ENCODE data around the gene KCNK4. TPM values are rescaled to one million over a fixed set of nuclear protein-coding genes. Genes with fewer than 3 reads are reported as not detected.

The KCNK4 gene
- polyA plus RNA-seq, 2 of the 4 experiments (the other 2 are of a cell fraction), result 0.12 TPM; not detected in 1

DNA sequence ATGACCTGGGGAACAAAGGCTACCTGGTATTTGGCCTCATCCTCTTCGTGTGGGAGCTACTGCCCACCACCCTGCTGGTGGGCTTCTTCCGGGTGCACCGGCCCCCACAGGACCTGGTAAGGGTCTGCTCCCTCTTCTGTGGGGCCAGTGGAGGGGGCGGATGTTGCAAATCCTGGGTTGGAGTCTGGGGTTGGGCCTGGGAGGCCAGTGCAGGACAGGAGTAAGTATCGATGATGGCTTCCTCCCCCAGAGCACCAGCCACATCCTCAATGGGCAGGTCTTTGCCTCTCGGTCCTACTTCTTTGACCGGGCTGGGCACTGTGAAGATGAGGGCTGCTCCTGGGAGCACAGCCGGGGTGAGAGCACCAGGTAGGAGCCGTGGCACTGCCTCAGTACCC lies 2.8 kb upstream of the KCNK4 start:
- Histone ChIP-seq H3K4me3 (no peak overlapping the region), H3K4me2 (no peak overlapping the region), H3K4me1 (peaks cover 15% of the 10 kb centered on the region; the same call in 1 of the 3 replicates), H3K9me3 (no peaks in the 10 kb centered on the region), H3K27ac (no peak overlapping the region)
- ChIA-PET CTCF (interaction anchor here (0.5 to 20.5 kb wide), 5 partner anchors 12 to 439 kb away, joined by 3 to 448 read pairs (median 5); partner anchors contain the start of genes CATSPERZ and ESRRA), POLR2A (no interaction called here)
- 86% methylated on average over 7 of the region's 9 CpGs for WGBS (ENCODE audit: missing lambda C conversion rate)
- TF ChIP-seq ZFP36 (IDR thresholded peaks at IDR 0.05; ENCODE audit: borderline replicate concordance, partially characterized antibody) (no peak), HOXA7 (CRISPR knock-in tag; IDR thresholded peaks at IDR 0.05) (no peak), EHMT2 (IDR thresholded peaks at IDR 0.05; ENCODE audit: low read depth) (no peak), GATA3 (IDR thresholded peaks at IDR 0.05; ENCODE audit: borderline replicate concordance) (no peak), TP53 (CRISPR knock-in tag; IDR thresholded peaks at IDR 0.05) (no peak), ZNF302 (CRISPR knock-in tag; IDR thresholded peaks at IDR 0.05) (no peak), POLR2A (IDR thresholded peaks at IDR 0.05; ENCODE audit: low read length) (no peak)
- TF ChIP-seq, protein P1, sequence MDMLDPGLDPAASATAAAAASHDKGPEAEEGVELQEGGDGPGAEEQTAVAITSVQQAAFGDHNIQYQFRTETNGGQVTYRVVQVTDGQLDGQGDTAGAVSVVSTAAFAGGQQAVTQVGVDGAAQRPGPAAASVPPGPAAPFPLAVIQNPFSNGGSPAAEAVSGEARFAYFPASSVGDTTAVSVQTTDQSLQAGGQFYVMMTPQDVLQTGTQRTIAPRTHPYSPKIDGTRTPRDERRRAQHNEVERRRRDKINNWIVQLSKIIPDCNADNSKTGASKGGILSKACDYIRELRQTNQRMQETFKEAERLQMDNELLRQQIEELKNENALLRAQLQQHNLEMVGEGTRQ (IDR thresholded peaks at IDR 0.05), result no peak
- TF ChIP-seq, protein P2, sequence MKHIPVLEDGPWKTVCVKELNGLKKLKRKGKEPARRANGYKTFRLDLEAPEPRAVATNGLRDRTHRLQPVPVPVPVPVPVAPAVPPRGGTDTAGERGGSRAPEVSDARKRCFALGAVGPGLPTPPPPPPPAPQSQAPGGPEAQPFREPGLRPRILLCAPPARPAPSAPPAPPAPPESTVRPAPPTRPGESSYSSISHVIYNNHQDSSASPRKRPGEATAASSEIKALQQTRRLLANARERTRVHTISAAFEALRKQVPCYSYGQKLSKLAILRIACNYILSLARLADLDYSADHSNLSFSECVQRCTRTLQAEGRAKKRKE (CRISPR knock-in tag; IDR thresholded peaks at IDR 0.05; ENCODE audit: low read depth), result no peak
- TF ChIP-seq, protein P3, sequence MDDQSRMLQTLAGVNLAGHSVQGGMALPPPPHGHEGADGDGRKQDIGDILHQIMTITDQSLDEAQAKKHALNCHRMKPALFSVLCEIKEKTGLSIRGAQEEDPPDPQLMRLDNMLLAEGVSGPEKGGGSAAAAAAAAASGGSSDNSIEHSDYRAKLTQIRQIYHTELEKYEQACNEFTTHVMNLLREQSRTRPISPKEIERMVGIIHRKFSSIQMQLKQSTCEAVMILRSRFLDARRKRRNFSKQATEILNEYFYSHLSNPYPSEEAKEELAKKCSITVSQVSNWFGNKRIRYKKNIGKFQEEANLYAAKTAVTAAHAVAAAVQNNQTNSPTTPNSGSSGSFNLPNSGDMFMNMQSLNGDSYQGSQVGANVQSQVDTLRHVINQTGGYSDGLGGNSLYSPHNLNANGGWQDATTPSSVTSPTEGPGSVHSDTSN (IDR thresholded peaks at IDR 0.05), result no peak
- TF ChIP-seq, protein P4, sequence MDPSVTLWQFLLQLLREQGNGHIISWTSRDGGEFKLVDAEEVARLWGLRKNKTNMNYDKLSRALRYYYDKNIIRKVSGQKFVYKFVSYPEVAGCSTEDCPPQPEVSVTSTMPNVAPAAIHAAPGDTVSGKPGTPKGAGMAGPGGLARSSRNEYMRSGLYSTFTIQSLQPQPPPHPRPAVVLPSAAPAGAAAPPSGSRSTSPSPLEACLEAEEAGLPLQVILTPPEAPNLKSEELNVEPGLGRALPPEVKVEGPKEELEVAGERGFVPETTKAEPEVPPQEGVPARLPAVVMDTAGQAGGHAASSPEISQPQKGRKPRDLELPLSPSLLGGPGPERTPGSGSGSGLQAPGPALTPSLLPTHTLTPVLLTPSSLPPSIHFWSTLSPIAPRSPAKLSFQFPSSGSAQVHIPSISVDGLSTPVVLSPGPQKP (IDR thresholded peaks at IDR 0.05; ENCODE audit: low read depth, low read length), result no peak
- FAIRE-seq (no peak), ATAC-seq (no peak), DNase-seq (ENCODE audit: low read depth in 1 of 2, low spot score in 1 of 2) (no peak)

DNA sequence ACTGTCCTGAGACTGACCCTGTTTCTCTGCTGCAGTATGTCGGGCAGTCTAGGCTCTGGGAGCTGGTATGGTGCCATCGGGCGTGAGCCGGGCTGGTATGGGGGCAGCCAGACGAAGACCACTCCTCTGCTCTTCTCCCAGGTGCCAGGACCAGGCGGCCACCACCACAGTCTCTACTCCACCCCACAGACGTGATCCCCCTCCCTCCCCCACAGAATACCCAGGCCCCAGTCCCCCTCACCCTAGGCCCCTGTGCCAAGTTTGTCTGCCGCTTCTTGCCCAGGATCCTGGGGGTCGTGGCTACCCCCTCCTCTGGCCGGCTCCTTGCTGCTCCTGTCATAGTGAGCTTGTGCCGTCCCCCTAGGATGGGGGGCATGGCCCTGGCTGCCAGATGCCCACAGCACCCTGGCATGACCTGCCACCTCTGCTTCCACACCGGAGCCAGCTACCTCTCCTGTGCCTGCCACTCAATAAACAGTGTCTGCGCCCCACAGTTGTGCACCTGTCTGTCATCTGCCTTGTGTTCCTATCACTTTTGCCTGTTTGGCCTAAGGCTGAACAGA lies 2.0 kb upstream of the KCNK4 start:
- FAIRE-seq (no peak), DNase-seq (ENCODE audit: low read depth in 1 of 2, low spot score in 1 of 2) (no peak), ATAC-seq (no peak)
- Histone ChIP-seq H3K27ac (no peak overlapping the region), H3K4me3 (no peak overlapping the region), H3K9me3 (no peaks in the 10 kb centered on the region), H3K4me2 (no peak overlapping the region), H3K4me1 (peaks cover 9% of the 10 kb centered on the region; the same call in 1 of the 3 replicates)
- 91% methylated on average over 9 of the region's 13 CpGs for WGBS (ENCODE audit: missing lambda C conversion rate)
- TF ChIP-seq HOXB5 (CRISPR knock-in tag; IDR thresholded peaks at IDR 0.05), result no peak
- TF ChIP-seq MAFK (IDR thresholded peaks at IDR 0.05; ENCODE audit: partially characterized antibody), result no peak
- TF ChIP-seq ZNF302 (CRISPR knock-in tag; IDR thresholded peaks at IDR 0.05), result no peak
- no peak for TF ChIP-seq HOXB13 (CRISPR knock-in tag; IDR thresholded peaks at IDR 0.05; ENCODE audit: low read depth)
- no peak for TF ChIP-seq SREBF2 (IDR thresholded peaks at IDR 0.05)
- no peak for TF ChIP-seq RARB (CRISPR knock-in tag; IDR thresholded peaks at IDR 0.05)
- ChIA-PET CTCF (interaction anchor here (0.5 to 20.5 kb wide), 9 partner anchors 9 to 438 kb away, joined by 3 to 448 read pairs (median 5); partner anchors contain the start of genes CATSPERZ, ESRRA and PLCB3), POLR2A (no interaction called here)

DNA sequence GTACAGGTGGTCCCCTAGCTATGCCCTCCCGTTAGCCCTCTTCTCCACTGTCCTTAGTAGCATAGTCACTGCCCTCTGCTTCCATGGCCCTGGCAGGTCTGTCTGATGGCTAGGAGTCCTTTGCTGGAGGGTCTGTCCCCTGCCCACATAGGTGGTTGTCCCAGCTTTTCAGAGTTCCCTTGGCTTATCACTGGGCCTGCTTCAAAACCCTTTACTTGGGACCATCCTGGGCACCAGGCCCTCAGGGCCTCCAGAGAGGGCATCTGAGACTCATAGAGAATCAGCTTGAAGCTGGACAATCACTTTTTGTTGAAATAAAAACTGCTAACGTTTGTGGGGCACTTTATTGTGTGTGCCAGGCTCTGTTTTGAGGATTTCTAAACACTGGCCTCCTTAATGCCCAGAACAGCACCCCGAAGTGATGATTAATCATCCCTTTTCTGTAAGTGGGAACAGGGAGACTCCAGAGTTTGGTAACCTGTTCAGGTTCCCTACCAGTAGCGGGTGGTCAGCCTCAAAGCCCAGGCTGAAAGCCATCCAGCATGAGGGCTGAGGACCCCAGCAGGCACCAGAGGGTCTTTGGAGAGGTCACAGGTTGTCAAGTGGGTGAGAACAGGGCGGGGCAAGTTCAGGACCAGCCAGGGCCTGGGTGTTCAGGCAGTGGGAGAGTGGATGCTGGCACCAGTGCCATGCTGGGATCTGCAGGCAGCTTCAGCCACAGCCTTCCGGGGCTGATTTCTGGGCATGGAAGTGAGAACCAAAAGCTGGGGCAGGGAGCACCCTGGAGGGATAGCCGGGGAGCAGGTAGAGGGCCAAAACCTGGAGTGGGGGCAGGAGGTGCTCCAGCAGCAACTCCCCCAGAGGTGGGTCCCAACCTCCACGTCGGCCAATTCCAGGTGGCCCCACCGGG lies 495 bp upstream of the KCNK4 start:
- DNase-seq (ENCODE audit: low read depth in 1 of 2, low spot score in 1 of 2), result no peak
- POLR2A ChIA-PET, result no interaction called here
- CTCF ChIA-PET, result interaction anchor here (0.7 to 20.5 kb wide), 8 partner anchors 11 to 65 kb away, joined by 3 to 448 read pairs (median 6); partner anchors contain the start of genes CATSPERZ, ESRRA and PLCB3
- no peak for ATAC-seq
- Histone ChIP-seq H3K9me3 (no peaks in the 10 kb centered on the region), H3K4me1 (peaks cover 9% of the 10 kb centered on the region; the same call in 1 of the 3 replicates), H3K4me3 (no peak overlapping the region), H3K27ac (no peak overlapping the region), H3K4me2 (no peak overlapping the region)
- TF ChIP-seq EP300 (IDR thresholded peaks at IDR 0.05) (no peak), FOXS1 (CRISPR knock-in tag; IDR thresholded peaks at IDR 0.05) (no peak), RNF2 (IDR thresholded peaks at IDR 0.05; ENCODE audit: borderline replicate concordance, low read depth) (no peak), ZNF302 (CRISPR knock-in tag; IDR thresholded peaks at IDR 0.05) (no peak), FOSB (CRISPR knock-in tag; IDR thresholded peaks at IDR 0.05) (no peak), FOSL2 (IDR thresholded peaks at IDR 0.05) (no peak), FOSL2 (CRISPR knock-in tag; IDR thresholded peaks at IDR 0.05) (no peak)
- TF ChIP-seq, protein P1 (IDR thresholded peaks at IDR 0.05), result no peak
- TF ChIP-seq, protein P5, sequence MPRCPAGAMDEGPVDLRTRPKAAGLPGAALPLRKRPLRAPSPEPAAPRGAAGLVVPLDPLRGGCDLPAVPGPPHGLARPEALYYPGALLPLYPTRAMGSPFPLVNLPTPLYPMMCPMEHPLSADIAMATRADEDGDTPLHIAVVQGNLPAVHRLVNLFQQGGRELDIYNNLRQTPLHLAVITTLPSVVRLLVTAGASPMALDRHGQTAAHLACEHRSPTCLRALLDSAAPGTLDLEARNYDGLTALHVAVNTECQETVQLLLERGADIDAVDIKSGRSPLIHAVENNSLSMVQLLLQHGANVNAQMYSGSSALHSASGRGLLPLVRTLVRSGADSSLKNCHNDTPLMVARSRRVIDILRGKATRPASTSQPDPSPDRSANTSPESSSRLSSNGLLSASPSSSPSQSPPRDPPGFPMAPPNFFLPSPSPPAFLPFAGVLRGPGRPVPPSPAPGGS (IDR thresholded peaks at IDR 0.05), result no peak
- FAIRE-seq, result no peak
- 74% methylated on average over 9 of the region's 10 CpGs for WGBS (ENCODE audit: missing lambda C conversion rate)

Measured in A549 (cell line).